HCT116 (cell line): ENCODE data around the gene MCAT. TPM values are rescaled to one million over a fixed set of nuclear protein-coding genes. Genes with fewer than 3 reads are reported as not detected.
A peak's percentile ranks its signal among the peaks of the same experiment; 100 is the strongest.

ENCODE experiments used
- ATAC-seq: fragments of 200-7000 bp; cut with Tn5 transposase; 2 replicates; pipeline ENCODE4 v1.9.1; 2020; ENCODE audit warnings: mild to moderate bottlenecking, moderate library complexity
- BruUV-seq: library from RNA; stranded (reverse); fragments of 400-500 nt; replicated peaks from 2 replicates; lab custom pipeline; 2021; lab: Mats Ljungman, UMichigan
- CTCF ChIA-PET: fragments of 300-600 bp; sonication (Branson Sonifier 250); formaldehyde crosslinking; loops from one replicate; lab custom pipeline; 2021; ENCODE audit warnings: antibody characterized with exemption; lab: Charles Lee
- POLR2A ChIA-PET: fragments of 300-600, 350-600 bp; sonication (Branson Sonifier 250); formaldehyde crosslinking; loops from one replicate; lab custom pipeline; 2021; ENCODE audit warnings: antibody characterized with exemption; lab: Charles Lee
- RAD21 ChIA-PET, 2 experiments: fragments of 300-600 bp; sonication (Branson Sonifier 250); formaldehyde crosslinking; loops; one replicate each; lab custom pipeline; 2023; ENCODE audit warnings: low total read pairs in 2 of 2; ENCODE audit not compliant: uncharacterized antibody in 2 of 2, unreplicated experiment in 2 of 2, low non-redundant PET in 1 of 2; lab: Charles Lee
- DNase-seq: peaks from one replicate; pipeline ENCODE4 v3.0.0-alpha.2; 2010; ENCODE audit warnings: low read depth, low spot score
- H2AFZ ChIP-seq: fragments of 200-600 bp; shearing (Covaris generic), sonication (generic); 2 replicates; pipeline ENCODE4 v1.6.1; 2017; ENCODE audit warnings: low read depth, mixed run types, mixed read lengths, antibody characterized with exemption, low read length; ENCODE audit not compliant: poor library complexity, severe bottlenecking
- H3K27ac ChIP-seq: 2 replicates; pipeline ENCODE4 v1.5.1; 2012; ENCODE audit warnings: low read depth, low read length
- H3K27me3 ChIP-seq: fragments of 200-600 bp; sonication (generic); 2 replicates; pipeline ENCODE4 v1.6.1; 2016; ENCODE audit warnings: mixed run types, low read length, mixed read lengths; ENCODE audit not compliant: insufficient read depth
- H3K36me3 ChIP-seq, 2 experiments: fragments of 200-500 bp in 1 of 2; fragments of 200-600 bp in 1 of 2; sonication (Bioruptor generic) in 1 of 2; sonication (generic) in 1 of 2; 2 replicates each; pipeline versions ENCODE4 v1.5.1 to v1.6.1; 2014 to 2016; ENCODE audit warnings: low read length in 2 of 2, inconsistent platforms in 1 of 2, mixed read lengths in 1 of 2, mixed run types in 1 of 2; ENCODE audit not compliant: insufficient read depth in 2 of 2, control insufficient read depth in 1 of 2
- H3K4me1 ChIP-seq, 2 experiments: fragments of 200-600 bp in 1 of 2; sonication (generic) in 1 of 2; 2 replicates each; pipeline versions ENCODE4 v1.5.1 to v1.6.1; 2012 to 2017; ENCODE audit warnings: low read length in 2 of 2, inconsistent platforms in 1 of 2, mild to moderate bottlenecking in 1 of 2, mixed read lengths in 1 of 2, mixed run types in 1 of 2, moderate library complexity in 1 of 2; ENCODE audit not compliant: insufficient read depth in 2 of 2, control insufficient read depth in 1 of 2
- H3K4me2 ChIP-seq: fragments of 200-600 bp; sonication (generic); 2 replicates; pipeline ENCODE4 v1.6.1; 2017; ENCODE audit warnings: mixed run types, low read length, mixed read lengths
- H3K4me3 ChIP-seq, 2 experiments: fragments of 200-600 bp in 1 of 2; sonication (generic) in 1 of 2; replicated peaks in 1 of 2; 2 replicates each; pipeline ENCODE4 v1.5.1; 2011 to 2016; ENCODE audit warnings: low read length in 2 of 2, control low read depth in 1 of 2, low read depth in 1 of 2, mild to moderate bottlenecking in 1 of 2, mixed read lengths in 1 of 2, mixed run types in 1 of 2
- H3K79me2 ChIP-seq: fragments of 200-600 bp; sonication (generic); 2 replicates; pipeline ENCODE4 v1.6.1; 2017; ENCODE audit warnings: mild to moderate bottlenecking, mixed run types, low read length, moderate library complexity, mixed read lengths; ENCODE audit not compliant: insufficient read depth
- H3K9ac ChIP-seq: fragments of 200-600 bp; sonication (generic); 2 replicates; pipeline ENCODE4 v1.6.1; 2016; ENCODE audit warnings: low read length, mixed read lengths
- H3K9me2 ChIP-seq: fragments of 200-600 bp; sonication (generic), shearing (Covaris generic); 2 replicates; pipeline ENCODE4 v1.6.1; 2017; ENCODE audit warnings: mixed run types, mild to moderate bottlenecking, moderate library complexity; ENCODE audit not compliant: insufficient read depth
- H3K9me3 ChIP-seq, 2 experiments: fragments of 200-500 bp in 1 of 2; fragments of 200-600 bp in 1 of 2; sonication (Bioruptor generic) in 1 of 2; sonication (generic) in 1 of 2; 2 replicates each; pipeline ENCODE4 v1.6.1; 2014 to 2017; ENCODE audit warnings: low read length in 2 of 2, mixed read lengths in 2 of 2, inconsistent platforms in 1 of 2, low read depth in 1 of 2, mild to moderate bottlenecking in 1 of 2, mixed run types in 1 of 2, moderate library complexity in 1 of 2; ENCODE audit not compliant: control insufficient read depth in 1 of 2, insufficient read depth in 1 of 2
- H4K20me1 ChIP-seq: fragments of 200-600 bp; sonication (generic), shearing (Covaris generic); 2 replicates; pipeline ENCODE4 v1.6.1; 2017; ENCODE audit warnings: mixed run types, mild to moderate bottlenecking, moderate library complexity; ENCODE audit not compliant: insufficient read depth
- ATF3 ChIP-seq: IDR thresholded peaks from 2 replicates; pipeline ENCODE4 v1.6.1; 2012
- CBX3 ChIP-seq: IDR thresholded peaks from 2 replicates; pipeline ENCODE4 v1.6.1; 2012; ENCODE audit warnings: low read depth
- CEBPB ChIP-seq: IDR thresholded peaks from 2 replicates; pipeline ENCODE4 v1.6.1; 2012; ENCODE audit warnings: low read depth
- CTCF ChIP-seq, 3 experiments: fragments of 200-600 bp in 1 of 3; sonication (generic) in 1 of 3; IDR thresholded peaks in 2 of 3; conservative IDR thresholded peaks in 1 of 3; 2 replicates each; pipeline ENCODE4 v1.5.1; 2012 to 2017; ENCODE audit warnings: low read depth in 2 of 3, low read length in 2 of 3, antibody characterized with exemption in 1 of 3, borderline replicate concordance in 1 of 3, control low read depth in 1 of 3, mild to moderate bottlenecking in 1 of 3, mixed read lengths in 1 of 3, mixed run types in 1 of 3, moderate library complexity in 1 of 3; ENCODE audit not compliant: insufficient read depth in 1 of 3
- EGR1 ChIP-seq: IDR thresholded peaks from 2 replicates; pipeline ENCODE4 v1.6.1; 2012; ENCODE audit warnings: low read depth
- ELF1 ChIP-seq: IDR thresholded peaks from 2 replicates; pipeline ENCODE4 v1.6.1; 2012; ENCODE audit warnings: low read depth, borderline replicate concordance
- EZH2phosphoT487 ChIP-seq: fragments of 200-600 bp; IDR thresholded peaks from 2 replicates; pipeline ENCODE4 v1.6.1; 2018; ENCODE audit warnings: antibody characterized with exemption, borderline replicate concordance
- FOSL1 ChIP-seq: IDR thresholded peaks from 2 replicates; pipeline ENCODE4 v1.6.1; 2012; ENCODE audit warnings: low read depth
- POLR2A ChIP-seq: IDR thresholded peaks from 2 replicates; pipeline ENCODE4 v1.7.0; 2011; ENCODE audit warnings: borderline replicate concordance; ENCODE audit not compliant: insufficient read depth, insufficient read length; ENCODE audit errors: extremely low read depth
- POLR2AphosphoS5 ChIP-seq: IDR thresholded peaks from 2 replicates; pipeline ENCODE4 v1.6.1; 2011; ENCODE audit warnings: mild to moderate bottlenecking, low read depth, low read length, moderate library complexity
- RAD21 ChIP-seq: IDR thresholded peaks from 2 replicates; pipeline ENCODE4 v1.6.1; 2012; ENCODE audit warnings: low read depth, mild to moderate bottlenecking
- REST ChIP-seq: IDR thresholded peaks from 2 replicates; pipeline ENCODE4 v1.6.1; 2012; ENCODE audit warnings: low read depth
- SP1 ChIP-seq: IDR thresholded peaks from 2 replicates; pipeline ENCODE4 v1.6.1; 2012; ENCODE audit warnings: low read depth
- SRF ChIP-seq: IDR thresholded peaks from 2 replicates; pipeline ENCODE4 v1.6.1; 2012; ENCODE audit warnings: low read depth
- YY1 ChIP-seq: IDR thresholded peaks from 2 replicates; pipeline ENCODE4 v1.6.1; 2011; ENCODE audit warnings: low read length, low read depth, moderate library complexity, mild to moderate bottlenecking; ENCODE audit not compliant: insufficient replicate concordance; ENCODE audit errors: extremely low read depth
- ZBTB33 ChIP-seq: IDR thresholded peaks from 2 replicates; pipeline ENCODE4 v1.6.1; 2011; ENCODE audit warnings: mild to moderate bottlenecking, low read length, moderate library complexity; ENCODE audit not compliant: insufficient replicate concordance; ENCODE audit errors: extremely low read depth
- ZFX ChIP-seq: fragments of 450-650 bp; IDR thresholded peaks from 2 replicates; pipeline ENCODE4 v1.6.1; 2017
- ZNF274 ChIP-seq: fragments of 200-500 bp; sonication (Bioruptor generic); IDR thresholded peaks from 2 replicates; pipeline ENCODE4 v1.6.1; 2014; ENCODE audit warnings: mild to moderate bottlenecking, low read depth, low read length, inconsistent platforms
- intact Hi-C: fragments of 100-400 bp; cut with micrococcal nuclease; formaldehyde crosslinking; loops from 2 replicates; pipeline ENCODE4 v1.10.0; 2022
- total RNA-seq: library from RNA; stranded (reverse); gene quantifications from one replicate; pipeline ENCODE4 v1.2.1, GENCODE V29; 2021; ENCODE audit not compliant: unreplicated experiment

The MCAT gene
- total RNA-seq, 1 experiment from 2014 or later: 34.8 TPM

- Histone ChIP-seq H3K4me2 (peak overlapping the region; percentile 27; the same call in 1 of the 2 replicates), H3K4me1 (peaks cover 9 to 42% of the 10 kb centered on the region in 2 experiments)
- no TSS peak for BruUV-seq
- TF ChIP-seq EZH2phosphoT487 (no peak), ZFX (no peak), ZBTB33 (no peak), ELF1 (no peak), RAD21 (no peak), POLR2AphosphoS5 (no peak), EGR1 (no peak), ZNF274 (no peak), CEBPB (no peak), REST (no peak), ATF3 (no peak), YY1 (no peak), POLR2A (no peak), CTCF (IDR thresholded peaks at IDR 0.05 in 2 of 3, conservative IDR thresholded peaks at IDR 0.05 in 1 of 3; ENCODE audit: borderline replicate concordance in 1 of 3, insufficient read depth in 1 of 3, low read depth in 2 of 3, low read length in 2 of 3) (no peak), SP1 (no peak), FOSL1 (no peak), SRF (no peak), CBX3 (no peak)
- TF ChIP-seq, all 23 proteins: peak for 0
- RAD21 ChIA-PET: no interaction called here
- POLR2A ChIA-PET: no interaction called here
- no peak overlapping the region for H3K4me3 ChIP-seq
- no peaks in the 10 kb centered on the region for H3K27me3 ChIP-seq
- no peak overlapping the region for H3K27ac ChIP-seq
- peaks cover 59% of the 10 kb centered on the region for H3K79me2 ChIP-seq
- peaks cover 0 to 3% of the 10 kb centered on the region in 2 experiments; a peak in 3 of 4 replicates for H3K36me3 ChIP-seq
- ATAC-seq: no peak
- DNase-seq: no peak
- no peak overlapping the region for H2AFZ ChIP-seq
- no peak overlapping the region for H3K9ac ChIP-seq
- H3K9me2 ChIP-seq: no peaks in the 10 kb centered on the region
- intact Hi-C loops: no loop called here
- no peaks in the 10 kb centered on the region for H3K9me3 ChIP-seq
- no peaks in the 10 kb centered on the region for H4K20me1 ChIP-seq
- CTCF ChIA-PET: no interaction called here
These were observed 12.6 kb upstream of the MCAT start for GRCh38 chr22:43155789-43156188.
